ENCODE measurements around the gene THADA.
"Not testable (repeated sequence)": the region's sequence is repeated elsewhere in the genome, so short reads cannot be mapped to it uniquely, and the experiment has no call there.

THADA gene

GRCh38 chr2:43388371-43388770 lies 207.5 kb downstream of the THADA start:
- no peak for DNase-seq (ENCODE audit: low read depth in 2 of 2)

- DNase-seq (ENCODE audit: low read depth in 2 of 2), result no peak
Observed at GRCh38 chr2:43387092-43388062, 208.5 kb downstream of the THADA start.

GRCh38 chr2:43386679-43387078 lies 209.2 kb downstream of the THADA start:
- not testable (repeated sequence) for DNase-seq (ENCODE audit: low read depth in 2 of 2)

- DNase-seq (ENCODE audit: low read depth in 2 of 2), result no peak
Observed at GRCh38 chr2:43384143-43384542, 211.7 kb downstream of the THADA start.

DNA sequence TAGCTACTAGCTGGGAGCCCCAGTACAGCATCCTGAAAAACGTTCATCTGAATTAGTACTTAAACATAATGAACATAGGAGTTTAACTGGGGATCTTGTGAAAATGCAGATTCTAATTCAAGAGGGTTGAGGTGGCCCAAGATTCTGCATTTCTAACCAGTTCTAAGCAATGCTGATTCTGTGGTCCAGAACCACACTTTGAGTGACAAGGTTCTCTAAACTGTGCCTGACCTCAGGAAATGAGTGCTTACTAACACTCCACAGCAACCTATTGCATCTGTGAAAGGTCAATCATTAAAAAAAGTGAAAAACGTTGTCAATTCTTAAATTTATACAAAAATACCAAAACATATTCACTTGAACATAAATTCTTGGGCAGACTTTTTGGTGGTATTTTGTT lies 212.3 kb downstream of the THADA start:
- no peak for DNase-seq (ENCODE audit: low read depth in 2 of 2)

DNA sequence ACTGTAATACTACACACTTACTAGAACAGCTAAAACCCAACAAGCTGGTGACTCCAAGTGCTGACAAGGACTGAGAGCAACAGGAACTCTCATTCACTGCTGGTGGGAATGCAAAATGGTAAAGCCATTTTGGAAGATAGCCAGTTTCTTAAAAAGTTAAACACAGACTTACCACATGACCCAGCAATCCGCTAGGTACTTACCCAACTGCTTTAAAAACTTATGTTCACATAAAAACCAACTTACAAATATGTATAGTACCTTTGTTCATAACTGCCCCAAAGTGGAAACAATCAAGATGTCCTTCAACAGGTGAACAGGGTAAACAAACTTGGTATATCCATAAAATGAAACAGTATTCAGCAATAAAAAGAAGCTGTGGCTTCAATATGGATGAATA lies 216.3 kb downstream of the THADA start:
- DNase-seq (ENCODE audit: low read depth in 2 of 2), result no peak

- no peak for DNase-seq (ENCODE audit: low read depth in 2 of 2)
Observed at GRCh38 chr2:43377327-43377726, 218.5 kb downstream of the THADA start.

GRCh38 chr2:43376523-43377198 lies 219.2 kb downstream of the THADA start:
- no peak for DNase-seq (ENCODE audit: low read depth in 2 of 2)

DNA sequence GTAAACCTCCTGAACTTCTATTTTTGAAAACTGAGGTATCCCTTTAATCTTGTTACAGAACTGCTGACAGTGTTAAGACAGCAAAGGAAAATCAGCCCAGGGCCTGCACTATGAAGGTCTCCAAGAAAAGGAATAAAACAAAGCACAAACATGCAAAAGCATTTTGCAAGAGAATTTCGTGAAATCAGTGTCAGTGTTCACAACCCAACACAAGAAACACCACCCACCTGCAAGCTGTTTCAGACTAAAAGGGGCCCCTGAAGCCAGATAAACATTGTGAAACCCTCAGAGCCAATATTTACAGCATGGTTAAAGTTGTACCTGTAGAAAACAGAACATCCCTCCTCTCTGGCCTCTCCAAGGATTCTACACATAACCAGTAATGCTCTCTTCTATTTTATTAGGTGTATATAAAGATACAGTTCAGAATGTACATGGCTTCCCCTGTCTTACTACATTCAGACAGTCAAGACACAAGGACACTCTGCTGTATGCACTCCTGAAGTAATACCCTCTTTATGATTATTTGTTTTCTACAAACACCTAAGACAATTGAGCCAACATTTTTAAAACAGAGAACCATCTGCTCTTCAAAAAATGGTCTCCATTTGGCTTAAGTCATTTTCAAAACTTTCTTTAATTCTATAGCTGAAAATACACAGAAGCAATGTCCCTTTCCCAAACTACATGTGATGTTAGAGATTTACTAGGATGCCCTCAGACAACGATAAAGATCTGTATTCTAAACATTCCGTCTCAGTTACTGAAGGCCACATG lies 219.9 kb downstream of the THADA start:
- no peak for DNase-seq (ENCODE audit: low read depth in 2 of 2)

- DNase-seq (ENCODE audit: low read depth in 2 of 2), result no peak
Observed at GRCh38 chr2:43372416-43373081, 223.3 kb downstream of the THADA start.

DNA sequence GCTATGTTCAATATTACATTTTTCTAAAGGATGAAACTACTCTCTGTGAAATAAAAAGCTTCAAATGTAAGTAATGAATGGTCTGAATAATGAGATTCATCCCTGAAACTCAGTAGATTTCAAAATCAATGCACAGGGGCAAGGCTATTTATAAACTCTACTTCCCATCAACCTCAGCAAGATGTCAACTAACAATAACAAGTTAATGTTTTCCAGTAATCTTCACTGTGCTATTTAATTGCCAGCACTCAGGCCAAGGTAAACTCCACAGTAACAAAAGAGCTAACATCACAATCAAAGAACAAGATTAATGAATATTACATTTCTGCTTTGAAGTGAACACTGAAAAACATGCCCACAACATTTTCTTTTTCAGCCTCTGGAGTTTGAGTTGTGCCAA lies 225.1 kb downstream of the THADA start:
- no peak for DNase-seq (ENCODE audit: low read depth in 2 of 2)

- no peak for DNase-seq (ENCODE audit: low read depth in 2 of 2)
Observed at GRCh38 chr2:43370146-43370545, 225.7 kb downstream of the THADA start.

- no peak for DNase-seq (ENCODE audit: low read depth in 2 of 2)
Observed at GRCh38 chr2:43368483-43369385, 227.1 kb downstream of the THADA start.

GRCh38 chr2:43367012-43367782 lies 228.6 kb downstream of the THADA start:
- DNase-seq (ENCODE audit: low read depth in 2 of 2), result no peak

DNA sequence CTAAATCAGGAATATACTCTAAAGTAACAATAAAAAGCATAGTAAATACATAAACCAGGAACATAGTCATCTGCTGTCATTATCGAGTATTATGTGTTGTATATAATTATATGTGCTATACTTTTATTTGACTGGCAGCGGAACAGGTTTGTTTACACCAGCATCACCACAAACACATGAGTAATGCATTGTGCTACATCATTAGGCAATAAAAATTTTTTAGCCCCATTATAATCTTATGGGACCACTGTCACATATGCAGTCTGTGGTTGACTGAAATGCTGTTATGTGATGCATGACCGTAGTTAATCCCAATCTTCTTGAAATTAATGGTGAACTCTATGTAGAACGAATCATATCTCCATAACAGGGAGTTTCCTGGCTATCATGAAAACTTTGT lies 232.7 kb downstream of the THADA start:
- DNase-seq (ENCODE audit: low read depth in 2 of 2), result no peak

- no peak for DNase-seq (ENCODE audit: low read depth in 2 of 2)
Observed at GRCh38 chr2:43361286-43361685, 234.6 kb downstream of the THADA start.

DNA sequence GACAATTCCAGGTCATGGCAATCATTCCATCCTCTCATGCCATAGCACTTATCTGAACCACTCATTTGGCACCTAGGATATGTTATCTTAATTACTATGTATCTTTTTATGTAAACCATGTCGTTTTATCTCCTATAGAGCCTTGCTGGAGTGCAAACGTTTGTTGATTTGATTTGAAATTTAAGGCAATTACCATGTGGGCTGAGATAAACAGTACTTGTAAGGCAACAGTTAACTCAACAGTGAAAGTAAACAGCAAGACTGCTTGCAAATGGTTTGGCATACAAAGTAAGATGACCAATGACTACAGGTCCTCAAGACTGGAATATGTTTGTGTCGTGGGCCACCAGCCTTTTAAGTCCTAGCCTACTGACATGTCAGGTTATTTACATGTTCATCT lies 235.7 kb downstream of the THADA start:
- DNase-seq (ENCODE audit: low read depth in 2 of 2), result no peak

DNA sequence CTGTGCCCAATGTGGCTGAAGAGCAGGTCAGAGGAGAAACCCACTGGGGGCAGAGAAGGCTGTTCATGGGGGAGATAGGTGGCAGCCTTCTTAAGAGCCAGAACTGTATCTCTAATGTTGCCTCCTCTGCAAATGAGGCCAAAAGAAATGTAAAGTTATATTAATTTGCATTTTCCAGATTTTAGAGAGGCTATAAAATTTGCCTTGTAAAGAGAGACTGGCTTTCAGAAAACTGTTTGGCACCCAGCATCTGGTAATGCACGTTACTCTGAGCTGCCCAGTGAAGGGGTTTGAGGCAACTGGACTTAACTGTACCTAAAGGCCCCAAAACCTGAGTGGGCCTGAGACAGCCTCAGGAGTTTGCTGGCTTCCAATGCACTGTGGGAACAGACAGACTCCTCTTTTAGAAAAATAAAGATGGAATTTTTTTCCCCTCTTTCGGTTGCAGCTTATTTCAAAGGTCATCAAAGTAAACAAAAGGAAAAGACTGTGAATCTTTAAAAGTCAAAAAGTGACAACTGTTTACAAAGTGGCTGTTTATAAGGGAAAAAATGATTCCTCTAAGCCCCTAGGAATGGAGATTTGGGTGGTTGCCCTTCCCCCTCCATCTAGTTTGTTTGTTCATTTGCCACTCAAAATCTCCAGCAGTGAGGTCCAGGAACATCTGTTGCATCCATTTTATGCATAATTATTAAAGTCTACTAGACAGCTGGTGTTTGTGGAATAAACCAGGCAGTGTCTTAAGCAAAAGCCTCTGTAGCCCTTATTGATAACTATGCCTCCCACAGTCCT lies 237.2 kb downstream of the THADA start:
- no peak for DNase-seq (ENCODE audit: low read depth in 2 of 2)

GRCh38 chr2:43356774-43357173 lies 239.1 kb downstream of the THADA start:
- no peak for DNase-seq (ENCODE audit: low read depth in 2 of 2)

Measured in stimulated activated CD8-positive, alpha-beta memory T cell treated with anti-CD3 and anti-CD28 coated beads, Interleukin-7, amount 100 ng/mL, for 4 hours (primary cell).